ENCODE results near the gene BSN.
"Not testable (repeated sequence)": the region's sequence is repeated elsewhere in the genome, so short reads cannot be mapped to it uniquely, and the experiment has no call there.

BSN gene

DNA sequence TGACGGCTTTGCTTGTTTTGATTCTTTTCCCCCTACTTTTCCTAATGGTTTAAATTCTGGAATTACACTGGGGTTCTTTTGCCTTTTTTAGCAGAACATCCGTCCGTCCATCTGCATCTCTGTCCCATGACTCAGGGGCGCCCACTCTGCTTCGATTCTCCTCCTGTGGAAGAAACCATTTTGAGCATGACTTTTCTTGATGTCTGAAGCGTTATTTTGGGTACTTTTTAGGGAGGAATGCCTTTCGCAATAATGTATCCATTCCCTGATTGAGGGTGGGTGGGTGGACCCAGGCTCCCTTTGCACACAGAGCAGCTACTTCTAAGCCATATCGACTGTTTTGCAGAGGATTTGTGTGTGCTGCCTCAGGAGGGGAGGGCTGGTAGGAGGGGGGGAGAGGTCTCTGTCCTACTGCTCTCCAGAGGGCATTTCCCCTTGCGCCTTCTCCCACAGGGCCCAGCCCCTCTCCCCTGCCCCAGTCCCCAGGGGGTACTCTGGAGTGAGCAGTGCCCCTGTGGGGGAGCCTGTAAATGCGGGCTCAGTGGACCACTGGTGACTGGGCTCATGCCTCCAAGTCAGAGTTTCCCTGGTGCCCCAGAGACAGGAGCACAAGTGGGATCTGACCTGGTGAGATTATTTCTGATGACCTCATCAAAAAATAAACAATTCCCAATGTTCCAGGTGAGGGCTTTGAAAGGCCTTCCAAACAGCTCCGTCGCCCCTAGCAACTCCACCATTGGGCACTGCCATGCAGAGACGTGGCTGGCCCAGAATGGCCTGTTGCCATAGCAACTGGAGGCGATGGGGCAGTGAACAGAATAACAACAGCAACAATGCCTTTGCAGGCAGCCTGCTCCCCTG lies 19.5 kb upstream of the BSN start:
- DNase-seq: no peak

DNA sequence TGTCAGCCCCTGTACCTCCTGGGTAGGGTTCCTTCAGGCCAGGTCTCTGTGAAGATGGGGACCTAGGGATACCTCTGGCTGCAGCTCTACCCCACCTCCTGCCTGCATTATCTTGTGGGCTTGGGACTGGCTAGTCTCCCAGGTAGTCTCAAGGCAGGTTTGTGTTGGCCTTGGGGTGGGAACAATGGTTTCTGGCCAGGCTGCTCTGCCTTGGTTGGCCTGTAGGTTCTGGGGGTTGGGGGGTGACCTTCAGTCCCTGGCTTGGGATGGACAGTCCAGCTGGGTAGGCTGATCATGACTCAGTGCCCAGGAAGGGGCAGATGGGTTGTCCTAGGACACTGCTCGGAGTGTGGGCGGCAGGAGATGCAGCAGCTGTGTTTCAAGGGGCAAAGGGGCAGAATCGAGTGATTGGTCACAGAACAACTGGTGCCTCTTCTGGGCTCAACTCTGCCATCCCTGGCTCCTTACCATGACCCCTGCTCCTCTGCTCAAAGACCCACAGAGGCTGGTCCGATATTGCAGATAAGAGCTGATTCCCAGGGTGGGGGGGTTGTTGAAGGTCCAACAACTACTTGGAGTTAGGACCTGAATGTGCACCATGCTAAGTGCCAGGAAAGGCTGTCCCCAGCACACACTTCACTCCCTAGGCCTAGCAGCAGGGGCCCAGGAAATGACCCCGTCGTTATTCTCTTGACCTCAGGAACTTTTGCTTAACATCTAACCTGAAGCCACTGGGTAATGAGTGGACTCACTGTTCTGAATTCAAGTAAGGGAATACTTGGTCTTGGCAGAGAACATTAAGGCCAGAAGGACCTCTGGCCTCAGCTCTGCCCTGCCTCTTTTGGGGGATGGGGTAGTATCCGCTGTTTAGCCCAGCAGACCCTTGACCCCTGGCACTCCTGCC lies 18.1 kb upstream of the BSN start:
- peak; percentile 19 for DNase-seq

DNA sequence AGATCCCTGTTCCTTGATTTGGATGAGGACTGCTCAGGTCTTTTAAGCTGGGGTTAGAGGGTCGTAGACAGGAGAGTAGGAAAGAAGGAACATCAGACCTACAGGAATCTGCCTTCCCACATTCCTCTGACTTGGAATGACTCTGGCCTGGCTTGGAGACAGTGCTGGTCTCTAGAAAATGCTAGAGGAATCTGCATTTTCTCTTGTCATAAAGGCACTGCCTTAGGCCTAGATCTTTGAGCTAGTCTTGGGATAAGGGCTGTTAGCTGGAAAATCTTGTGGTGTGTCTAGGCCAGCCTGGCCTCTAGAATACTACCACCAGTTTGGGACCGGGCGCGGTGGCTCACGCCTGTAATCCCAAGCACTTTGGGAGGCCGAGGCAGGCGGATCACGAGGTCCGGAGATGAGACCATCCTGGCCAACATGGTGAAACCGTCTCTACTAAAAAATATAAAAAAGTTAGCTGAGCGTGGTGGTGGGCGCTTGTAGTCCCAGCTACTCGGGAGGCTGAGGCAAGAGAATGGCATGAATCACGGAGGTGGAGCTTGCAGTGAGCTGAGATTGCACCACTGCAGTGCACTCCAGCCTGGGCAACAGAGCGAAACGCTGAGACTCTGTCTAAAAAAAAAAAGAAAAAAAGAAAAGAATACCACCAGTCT lies 17.3 kb upstream of the BSN start:
- DNase-seq: no peak

DNA sequence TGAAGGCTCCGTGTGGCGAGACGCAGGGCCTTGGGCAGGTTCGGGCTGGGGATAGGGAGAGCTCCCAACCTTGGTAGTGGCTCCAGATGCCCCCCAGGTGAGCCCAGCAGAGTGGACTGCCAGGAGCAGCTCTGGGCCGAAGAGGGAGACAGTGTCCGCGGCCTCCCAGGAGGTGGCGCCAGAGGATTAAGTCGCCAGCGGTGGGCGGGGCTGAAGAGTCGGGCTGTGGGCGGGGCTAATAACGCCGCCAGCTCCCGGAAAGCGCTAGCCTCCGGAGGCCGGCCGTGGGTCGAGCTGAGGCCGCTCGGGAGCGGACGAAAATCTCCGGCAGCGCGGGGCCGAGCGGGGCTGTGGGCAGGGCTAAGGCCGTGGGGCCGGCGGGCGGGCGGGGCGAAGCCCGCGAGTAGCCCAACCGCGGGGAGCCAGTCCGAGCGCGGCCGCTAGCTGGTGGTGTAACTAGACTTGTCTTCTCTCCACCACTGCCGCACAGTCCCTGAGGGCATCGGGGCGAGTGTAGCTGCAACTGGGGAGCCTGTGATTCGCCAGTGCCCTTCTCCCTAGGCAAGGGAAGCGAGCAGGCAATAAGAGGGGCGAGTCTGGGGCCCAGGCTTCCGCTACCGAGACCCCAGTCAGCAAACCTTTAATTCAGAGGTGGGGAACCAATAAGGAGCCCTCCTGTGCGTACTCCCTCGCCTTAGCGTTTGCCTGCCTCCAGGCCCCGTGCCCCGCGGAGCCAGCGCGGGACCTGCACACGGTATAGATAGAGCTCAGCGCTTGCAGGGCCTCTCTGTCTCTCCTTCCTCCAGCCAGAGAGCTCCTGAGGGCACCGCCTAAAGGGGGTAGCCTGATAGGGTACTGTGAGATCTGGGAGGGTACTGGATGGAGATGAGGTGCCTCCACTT lies 14.4 kb upstream of the BSN start:
- peak; percentile 94 for DNase-seq

DNA sequence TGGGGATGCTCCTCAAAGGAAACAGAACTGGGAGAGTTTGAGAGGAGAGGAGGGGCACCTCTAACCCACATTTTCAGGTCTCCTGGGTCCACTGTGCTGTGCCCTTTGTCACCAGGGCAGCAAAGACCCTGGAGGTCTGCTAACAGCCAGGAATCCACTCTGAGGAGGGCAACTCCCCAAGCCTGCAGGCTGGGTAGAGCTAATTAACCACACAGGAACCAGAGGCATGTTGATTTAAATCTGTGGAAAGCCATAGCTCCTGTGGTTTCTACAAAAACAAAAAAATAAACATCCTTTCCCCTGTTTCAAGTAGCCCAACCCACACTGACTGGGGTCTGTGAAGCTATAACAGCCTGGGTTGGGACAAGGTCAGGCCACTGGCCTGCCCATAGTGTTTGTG lies 2.2 kb upstream of the BSN start:
- no peak for DNase-seq

DNA sequence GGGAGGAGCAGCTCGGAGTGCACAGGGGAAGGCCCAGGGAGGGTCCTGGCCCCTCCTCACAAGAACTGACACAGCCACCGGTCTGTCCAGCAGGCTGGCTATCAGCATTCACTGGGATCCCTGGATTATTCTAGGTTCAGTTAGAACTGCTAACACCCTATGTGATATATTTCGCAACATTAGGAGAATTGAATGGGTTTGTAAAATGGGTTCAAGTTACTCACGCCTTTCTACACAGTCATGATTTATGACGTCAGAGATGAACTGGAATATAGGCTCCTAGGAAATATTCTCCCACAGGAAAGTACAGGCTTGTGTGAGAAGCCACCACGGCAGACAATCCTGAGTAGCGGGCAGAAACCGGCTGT lies 969 bp upstream of the BSN start:
- DNase-seq: peak; percentile 45

DNA sequence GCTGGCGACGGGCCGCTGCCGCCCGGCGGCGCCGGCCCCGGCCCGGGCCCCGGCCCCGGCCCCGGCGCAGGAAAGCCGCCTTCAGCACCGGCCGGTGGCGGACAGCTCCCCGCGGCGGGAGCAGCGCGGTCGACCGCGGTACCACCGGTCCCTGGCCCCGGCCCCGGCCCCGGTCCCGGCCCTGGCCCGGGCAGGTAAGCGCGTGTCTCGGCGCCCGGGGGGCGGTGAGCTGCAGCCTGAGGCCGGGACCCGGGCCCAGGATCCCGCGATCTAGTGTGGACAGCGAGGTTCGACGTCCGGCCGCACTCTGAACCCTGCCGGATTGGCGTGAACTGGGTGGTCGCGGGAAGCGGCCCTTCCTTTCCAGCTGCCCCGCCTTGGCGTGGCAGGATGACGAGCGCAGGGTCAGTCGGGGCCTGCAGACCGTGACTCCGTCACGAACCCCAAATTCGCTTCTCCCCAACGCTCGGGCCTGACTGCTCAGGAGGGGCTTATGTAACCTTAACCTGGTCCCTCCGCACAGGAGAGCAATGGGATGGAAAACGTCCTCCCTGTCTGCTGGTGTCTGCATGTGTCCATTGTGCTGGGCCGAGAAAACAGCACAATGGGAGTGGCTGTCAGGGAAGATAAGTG lies 472 bp downstream of the BSN start:
- no peak for DNase-seq

DNA sequence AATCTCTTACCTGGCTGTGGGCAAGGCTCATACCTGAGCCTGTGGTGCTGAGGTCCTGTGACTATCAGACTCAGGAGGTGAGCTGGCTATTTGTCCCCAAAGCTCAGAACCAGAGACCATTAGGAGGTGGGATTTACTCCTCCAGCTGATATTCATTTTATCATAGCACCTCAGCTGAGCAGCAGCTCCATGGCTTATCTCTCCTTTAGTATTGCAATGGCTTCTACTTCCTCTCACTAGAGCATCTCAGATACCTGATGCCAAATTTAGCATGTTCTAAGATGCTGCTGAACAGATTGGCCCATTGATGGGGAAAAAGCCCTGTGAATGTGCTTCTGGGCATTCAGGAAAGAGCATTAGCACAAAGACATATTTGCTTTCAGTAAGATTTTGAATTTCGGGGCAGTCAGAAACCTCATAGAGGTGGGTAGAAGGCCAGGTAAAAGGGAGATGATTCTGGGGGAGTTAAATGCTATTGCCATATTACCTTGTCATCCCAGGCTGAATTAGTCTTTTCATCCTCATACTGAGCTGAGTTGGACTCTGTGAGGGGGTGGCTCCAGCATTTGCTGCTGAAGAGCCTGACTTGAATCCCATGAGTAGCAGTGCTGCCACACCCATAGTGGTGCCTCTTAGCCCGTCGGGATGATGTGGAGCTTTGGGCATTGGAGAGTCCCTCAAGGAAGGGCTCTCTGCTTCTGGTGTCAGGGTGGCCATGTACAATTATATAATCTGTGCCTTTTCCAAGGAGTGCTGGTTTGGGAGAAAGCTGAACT lies 2.4 kb downstream of the BSN start:
- no peak for DNase-seq

DNA sequence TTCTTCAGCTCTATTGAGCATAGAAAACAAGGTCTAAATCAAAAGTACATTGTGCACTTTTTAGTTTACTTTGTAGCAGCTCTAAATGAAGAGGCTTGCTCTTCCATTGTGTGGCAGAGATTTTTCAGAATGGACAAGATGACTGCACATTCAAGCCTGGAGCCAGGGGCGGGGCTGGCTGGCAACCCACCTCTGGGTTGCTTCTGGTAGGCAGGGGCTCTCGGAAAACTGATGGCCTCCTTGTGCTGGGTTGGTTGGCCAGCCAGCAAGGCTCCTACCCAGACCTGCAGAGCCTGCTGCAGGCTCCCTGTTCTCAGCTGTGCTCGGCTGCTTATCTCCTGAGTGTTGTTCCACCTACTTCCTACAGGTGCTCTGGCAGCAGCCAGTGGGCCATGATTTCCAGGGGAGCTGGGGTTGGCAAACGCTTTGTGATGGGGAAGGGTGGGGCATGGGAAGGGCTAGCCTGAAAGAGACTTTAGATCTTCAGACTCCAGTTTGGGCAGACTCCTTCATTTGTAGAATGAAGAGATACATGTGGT lies 8.8 kb downstream of the BSN start:
- DNase-seq: no peak

DNA sequence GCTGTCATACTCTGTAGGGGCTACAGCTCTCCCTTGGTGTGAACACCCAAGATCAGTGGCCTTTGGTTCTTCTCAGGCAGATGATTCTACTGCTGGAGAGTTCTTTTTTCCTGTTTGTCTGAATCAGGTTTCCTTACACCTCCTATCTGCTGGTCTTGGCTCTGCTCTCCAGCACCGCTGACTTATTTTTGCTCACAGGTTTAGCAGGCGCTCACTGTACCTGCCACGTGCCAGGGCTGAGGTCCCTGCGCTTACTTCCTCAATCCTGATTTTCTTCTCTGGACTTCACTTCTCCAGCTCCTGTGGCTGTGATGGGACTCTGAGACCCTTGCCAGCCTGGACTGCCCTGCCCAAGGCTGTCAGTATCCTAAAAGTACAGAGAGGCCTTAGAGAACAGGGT lies 9.5 kb downstream of the BSN start:
- DNase-seq: no peak

DNA sequence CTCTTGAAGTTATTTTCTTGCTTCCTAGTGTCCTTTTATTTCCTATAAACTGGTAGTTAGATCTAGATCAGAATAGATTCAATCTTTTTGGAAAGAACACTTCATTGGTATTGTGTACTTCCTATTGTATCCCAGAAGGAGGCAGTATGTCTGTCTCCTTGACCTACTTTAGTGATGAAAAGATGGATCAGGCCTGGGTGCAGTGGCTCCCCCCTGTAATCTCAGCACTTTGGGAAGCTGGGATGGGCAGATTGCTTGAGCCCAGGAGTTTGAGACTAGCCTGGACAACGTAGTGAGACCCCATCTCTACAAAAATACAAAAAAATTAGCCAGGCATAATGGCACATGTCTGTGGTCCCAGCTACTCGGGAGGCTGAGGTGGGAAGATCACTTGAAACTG lies 12.0 kb downstream of the BSN start:
- DNase-seq: no peak

DNA sequence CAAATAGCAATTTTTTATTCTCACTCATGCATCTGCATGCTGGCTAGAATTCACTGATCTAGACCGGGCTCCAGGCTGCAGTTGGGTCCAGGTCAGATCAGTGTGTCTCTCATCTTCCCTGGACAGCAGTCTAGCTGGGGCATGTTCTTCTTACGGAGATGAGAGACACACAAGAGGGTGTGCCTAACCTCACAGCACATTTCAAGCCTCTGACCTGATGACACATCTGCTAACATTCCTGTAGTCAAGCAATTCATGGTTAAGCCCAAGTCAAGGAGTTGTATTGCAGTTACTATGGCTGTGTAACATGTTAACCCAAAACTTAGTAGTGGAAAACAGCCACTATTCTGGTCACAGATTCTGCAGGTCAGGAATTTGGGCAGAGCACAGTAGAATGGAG lies 13.1 kb downstream of the BSN start:
- no peak for DNase-seq

DNA sequence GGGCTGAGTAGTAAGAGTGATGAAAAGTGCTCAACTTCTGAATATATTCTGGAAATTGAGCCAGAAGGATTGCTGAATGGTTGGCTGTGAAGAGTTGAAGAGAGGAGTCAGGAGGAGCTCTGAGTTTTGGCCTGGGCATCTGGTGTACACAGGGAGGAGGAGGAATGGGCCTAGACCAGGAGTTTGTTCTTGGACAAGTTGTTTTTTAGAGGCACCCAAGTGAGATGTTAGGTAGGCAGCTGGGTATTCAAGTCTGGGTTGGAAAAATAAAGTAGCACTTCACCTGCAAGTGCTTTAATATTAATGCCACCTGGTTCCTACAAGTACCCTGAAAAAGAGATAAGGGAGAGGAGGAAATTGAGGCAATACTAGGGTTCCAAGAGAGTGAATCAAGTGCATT lies 14.7 kb downstream of the BSN start:
- no peak for DNase-seq

DNA sequence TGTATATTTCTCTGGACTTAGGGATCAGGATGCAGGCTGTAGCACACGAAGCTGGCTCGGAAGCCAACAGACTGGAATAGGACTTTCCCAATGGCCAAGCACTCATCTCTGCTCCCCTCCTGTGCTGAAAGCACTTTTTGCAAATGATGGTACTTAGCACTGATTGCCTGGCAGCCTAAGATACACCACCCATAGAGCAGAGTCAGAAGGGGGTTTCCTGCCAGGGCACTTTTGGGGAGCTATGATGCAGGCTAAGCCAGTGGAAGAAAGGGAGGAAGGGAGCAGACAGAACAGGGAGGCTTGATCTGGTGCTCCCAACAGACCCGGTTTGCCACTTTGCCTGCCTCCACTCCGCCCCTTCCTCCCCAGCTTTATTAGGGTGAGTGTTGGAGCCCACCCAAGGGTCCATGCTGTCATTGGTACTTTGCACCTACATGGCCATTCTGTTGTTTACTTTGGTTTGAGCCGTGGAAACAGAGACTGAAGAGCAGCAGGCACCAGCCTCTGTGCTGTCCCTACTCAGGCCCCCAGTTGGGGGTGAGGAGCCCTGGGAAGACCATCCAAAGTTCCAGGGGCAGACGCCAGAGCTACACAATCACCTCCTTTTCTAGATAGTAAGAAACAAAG lies 15.9 kb downstream of the BSN start:
- no peak for DNase-seq

DNA sequence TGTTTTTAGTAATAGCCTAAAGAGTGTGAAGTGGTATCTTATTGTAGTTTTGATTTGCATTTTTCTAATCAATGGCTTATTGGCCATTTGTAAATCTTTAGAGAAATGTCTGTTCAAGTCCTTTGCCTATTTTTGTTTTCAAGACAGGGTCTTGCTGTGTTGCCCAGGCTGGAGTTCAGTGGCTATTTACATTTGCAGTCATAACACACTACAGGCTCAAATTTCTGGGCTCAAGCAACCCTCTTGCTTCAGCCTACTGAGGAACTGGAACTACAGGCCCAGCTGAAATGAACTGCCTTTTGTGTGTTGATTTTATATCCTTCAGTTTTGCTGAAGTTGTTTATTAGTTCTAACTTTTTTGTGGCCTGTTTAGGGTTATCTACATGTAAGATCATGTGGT lies 27.9 kb downstream of the BSN start:
- no peak for DNase-seq

DNA sequence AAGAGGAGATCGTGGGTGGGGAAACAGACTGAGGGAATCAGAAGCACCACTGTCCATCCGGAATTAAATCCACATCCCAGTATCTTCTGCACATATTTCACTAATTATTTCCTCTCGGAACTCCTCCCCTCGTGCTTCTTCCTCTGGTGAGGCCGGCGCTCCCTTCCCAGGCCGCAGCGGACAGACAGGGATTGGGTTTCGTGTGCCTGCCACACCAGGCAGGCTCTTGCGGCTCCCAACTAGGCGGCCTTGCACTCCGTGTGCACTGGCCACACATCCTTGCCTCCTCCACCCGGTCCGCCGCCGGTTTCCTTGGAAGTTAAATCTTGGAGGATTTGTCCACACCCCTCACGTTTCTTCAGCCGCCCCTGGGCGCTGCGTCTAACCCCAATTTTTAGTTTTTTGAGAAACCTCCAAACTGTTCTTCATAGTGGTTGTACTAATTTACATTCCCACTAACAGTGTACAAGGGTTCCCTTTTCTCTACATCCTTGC lies 31.0 kb downstream of the BSN start:
- not testable (repeated sequence) for DNase-seq

DNA sequence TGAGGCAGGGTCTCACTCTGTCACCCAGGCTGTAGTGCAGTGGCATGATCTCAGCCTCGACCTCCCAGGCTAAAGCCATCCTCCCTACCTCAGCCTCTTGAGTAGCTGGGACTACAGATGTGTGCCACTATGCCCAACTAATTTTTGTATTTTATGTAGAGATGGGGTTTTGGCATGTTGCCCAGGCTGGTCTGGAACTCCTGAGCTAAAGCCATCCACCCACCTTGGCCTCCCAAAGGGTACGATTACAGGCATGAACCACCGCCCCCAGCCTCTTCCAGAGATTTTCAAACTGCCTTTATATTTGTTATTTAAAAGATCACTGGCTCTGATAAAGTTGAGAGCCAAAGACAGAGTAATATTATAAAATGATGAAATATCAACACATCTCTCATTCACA lies 37.3 kb downstream of the BSN start:
- no peak for DNase-seq

DNA sequence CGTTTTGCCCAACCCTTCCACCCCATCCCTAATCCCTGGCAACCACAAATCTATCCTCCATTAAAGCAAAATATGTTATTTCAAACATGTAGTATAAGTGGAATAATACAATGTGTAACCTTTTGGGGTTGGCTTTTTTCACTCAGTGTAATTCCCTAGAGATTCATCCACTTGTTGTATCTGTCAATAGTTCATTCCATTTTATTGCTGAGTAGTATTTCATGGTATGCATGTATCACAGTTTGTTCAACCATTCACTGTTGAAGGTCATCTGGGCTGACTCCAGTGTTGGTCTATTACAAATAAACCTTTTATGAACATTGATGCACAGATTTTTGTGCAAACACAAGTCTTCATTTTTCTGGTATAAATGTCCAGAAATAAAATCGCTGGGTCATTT lies 38.8 kb downstream of the BSN start:
- DNase-seq: peak; percentile 23

DNA sequence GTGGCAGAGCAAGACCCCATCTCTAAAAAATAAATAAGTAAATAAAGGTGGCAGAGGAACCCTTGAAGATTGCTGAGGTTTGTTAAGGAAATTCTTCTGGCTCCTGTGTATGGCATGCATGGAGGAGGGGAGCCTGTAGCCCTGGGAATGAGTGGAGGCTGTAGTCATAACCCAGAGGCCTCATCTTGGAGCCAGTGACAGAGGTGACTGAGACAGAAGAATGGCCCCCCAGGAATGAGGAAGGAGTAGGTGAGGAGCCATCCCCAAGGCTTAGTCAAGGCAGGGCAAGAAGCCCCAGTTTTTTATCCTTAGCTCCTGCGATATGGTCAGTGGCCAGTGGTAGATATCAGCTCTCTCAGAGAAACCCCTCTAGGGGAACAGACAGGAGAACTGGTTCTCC lies 46.5 kb downstream of the BSN start:
- DNase-seq: peak; percentile 40

DNA sequence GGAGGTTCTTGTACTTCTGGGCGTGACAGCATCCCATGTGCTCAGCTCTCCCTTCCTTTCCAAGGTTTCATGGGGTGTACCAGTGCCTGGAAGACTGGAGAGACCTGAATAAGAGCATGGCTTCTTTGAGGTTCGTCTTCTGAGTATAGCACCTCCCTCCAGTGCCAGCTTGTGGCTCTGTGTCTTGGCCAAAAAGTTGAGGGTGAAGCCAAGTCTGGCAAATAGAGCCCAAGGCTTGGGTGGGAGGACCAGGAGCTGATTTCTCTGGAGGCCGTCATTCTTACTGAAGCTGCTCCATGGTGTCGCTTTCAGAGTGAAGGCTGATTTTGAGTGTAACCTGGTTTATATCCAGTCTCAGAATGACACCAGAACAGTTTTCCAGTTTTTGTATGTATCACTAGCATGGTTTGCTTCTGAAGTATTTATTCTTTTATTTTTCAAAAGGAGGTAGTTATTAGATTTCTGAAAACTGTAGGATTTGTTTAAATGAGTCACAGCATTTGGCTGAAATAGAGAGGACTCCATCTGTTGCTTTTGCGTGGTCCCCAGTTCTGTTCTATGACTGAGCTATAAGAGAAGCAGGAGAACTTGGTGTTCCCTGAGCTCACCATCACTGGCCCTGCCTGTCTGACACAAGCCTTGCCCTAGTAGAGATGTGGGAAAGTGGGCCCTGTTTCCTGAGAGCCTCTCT lies 47.2 kb downstream of the BSN start:
- DNase-seq: no peak
